Suprapubic skin (tissue), 3 donors: Measurements from ENCODE around the gene DNAH12.

Experiments
- CTCF ChIP-seq, 2 donors: fragments of 200-600 bp in 1 of 2; fragments of 450-650 bp in 1 of 2; sonication (generic) in 1 of 2; IDR thresholded peaks; one replicate each; pipeline ENCODE4 v1.5.1; 2016 to 2019; ENCODE audit warnings: antibody characterized with exemption in 2 of 2, mild to moderate bottlenecking in 1 of 2, moderate library complexity in 1 of 2
- EP300 ChIP-seq: sonication (generic); formaldehyde crosslinking; IDR thresholded peaks from one replicate; pipeline ENCODE4 v1.6.1; 2017; ENCODE audit warnings: antibody characterized with exemption
- POLR2A ChIP-seq, 2 donors: fragments of 450-650 bp; IDR thresholded peaks; one replicate each; pipeline ENCODE4 v1.6.1; 2017; ENCODE audit warnings: antibody characterized with exemption in 2 of 2, mild to moderate bottlenecking in 2 of 2, moderate library complexity in 2 of 2

DNA sequence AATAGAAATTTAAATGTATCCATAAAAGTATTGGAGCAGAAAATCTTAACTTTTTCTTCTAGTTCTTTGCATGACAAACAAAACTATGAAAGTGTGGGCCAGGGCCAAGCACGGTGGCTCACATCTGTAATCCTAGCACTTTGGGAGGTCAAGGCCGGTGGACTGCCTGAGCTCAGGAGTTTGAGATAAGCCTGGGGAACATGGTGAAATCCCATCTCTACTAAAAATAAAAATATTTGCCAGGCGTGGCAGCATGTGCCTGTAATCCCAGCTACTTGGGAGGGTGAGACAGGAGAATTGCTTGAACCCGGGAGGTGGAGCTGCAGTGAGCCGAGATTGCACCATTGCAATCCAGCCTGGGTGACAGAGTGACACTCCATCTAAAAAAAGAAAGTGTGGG lies 158.6 kb downstream of the DNAH12 start:
- TF ChIP-seq CTCF (IDR thresholded peaks at IDR 0.05), result no peak
- no peak for TF ChIP-seq POLR2A (IDR thresholded peaks at IDR 0.05)
- TF ChIP-seq EP300, result no peak
